Endothelial cell of umbilical vein (primary cell): ENCODE measurements around the gene EMC9. TPM values are rescaled to one million over a fixed set of nuclear protein-coding genes. Genes with fewer than 3 reads are reported as not detected.

Experiments used
- BruUV-seq: library from RNA; stranded (reverse); fragments of 400-500 nt; replicated peaks from 2 replicates; lab custom pipeline; 2021; lab: Mats Ljungman, UMichigan
- CTCF ChIA-PET: fragments of 300-600, 350-600 bp; sonication (Branson Sonifier 250); formaldehyde crosslinking; loops from one replicate; lab custom pipeline; 2021; ENCODE audit warnings: antibody characterized with exemption, inconsistent platforms; lab: Charles Lee
- POLR2A ChIA-PET: fragments of 300-600, 350-600 bp; sonication (Branson Sonifier 250); formaldehyde crosslinking; loops from one replicate; lab custom pipeline; 2021; ENCODE audit warnings: antibody characterized with exemption, inconsistent platforms; lab: Charles Lee
- DNase-seq: peaks from one replicate; pipeline ENCODE4 v3.0.0-alpha.2; 2011; ENCODE audit warnings: low read depth, low spot score
- FAIRE-seq: peaks from 2 replicates; lab custom pipeline; 2011; peaks lifted over from hg19 to GRCh38; lab: Jason Lieb, UNC
- H2AFZ ChIP-seq: 2 replicates; pipeline ENCODE4 v1.6.0; 2012; ENCODE audit warnings: low read depth, low read length, control low read depth, inconsistent platforms
- H3K27ac ChIP-seq: 2 replicates; pipeline ENCODE4 v1.5.1; 2011; ENCODE audit warnings: low read depth, mild to moderate bottlenecking, control low read depth, low read length, moderate library complexity; ENCODE audit not compliant: insufficient read depth
- H3K27me3 ChIP-seq, 2 experiments: 2 replicates each; pipeline versions ENCODE4 v1.6.0 to v1.6.1; 2011; ENCODE audit warnings: low read length in 2 of 2, mixed read lengths in 1 of 2; ENCODE audit not compliant: control insufficient read depth in 2 of 2, insufficient read depth in 2 of 2
- H3K36me3 ChIP-seq, 2 experiments: 2 replicates in 1 of 2; 3 replicates in 1 of 2; pipeline ENCODE4 v1.5.1; 2011; ENCODE audit warnings: low read length in 2 of 2, mild to moderate bottlenecking in 1 of 2, moderate library complexity in 1 of 2; ENCODE audit not compliant: control insufficient read depth in 2 of 2, insufficient read depth in 2 of 2; ENCODE audit errors: extremely low read depth in 1 of 2
- H3K4me1 ChIP-seq: 3 replicates; pipeline ENCODE4 v1.5.1; 2011; ENCODE audit warnings: mild to moderate bottlenecking, low read length; ENCODE audit not compliant: control insufficient read depth, insufficient read depth; ENCODE audit errors: extremely low read depth
- H3K4me2 ChIP-seq: 2 replicates; pipeline ENCODE4 v1.6.1; 2011; ENCODE audit warnings: low read length, control low read depth, mixed read lengths; ENCODE audit not compliant: insufficient read depth
- H3K4me3 ChIP-seq, 3 experiments: fragments of 200-600 bp in 1 of 3; sonication (generic), shearing (Covaris generic) in 1 of 3; replicated peaks in 1 of 3; 2 replicates each; pipeline ENCODE4 v1.5.1; 2011 to 2016; ENCODE audit warnings: control low read depth in 3 of 3, low read length in 3 of 3, mild to moderate bottlenecking in 2 of 3, inconsistent platforms in 1 of 3, low read depth in 1 of 3, moderate library complexity in 1 of 3; ENCODE audit not compliant: insufficient read depth in 1 of 3
- H3K79me2 ChIP-seq: 2 replicates; pipeline ENCODE4 v1.6.0; 2012; ENCODE audit warnings: low read length, inconsistent platforms; ENCODE audit not compliant: control insufficient read depth, insufficient read depth
- H3K9ac ChIP-seq: replicated peaks from 2 replicates; pipeline ENCODE3; 2011; ENCODE audit warnings: low read length, control low read depth; ENCODE audit not compliant: insufficient read depth; ENCODE audit errors: extremely low read depth
- H3K9me1 ChIP-seq: replicated peaks from 3 replicates; pipeline ENCODE4 v1.6.0; 2011; ENCODE audit warnings: mild to moderate bottlenecking, low read length; ENCODE audit not compliant: control insufficient read depth, insufficient read depth; ENCODE audit errors: extremely low read depth
- H3K9me3 ChIP-seq: replicated peaks from 2 replicates; pipeline ENCODE4 v1.5.1; 2012; ENCODE audit warnings: low read length, inconsistent platforms; ENCODE audit not compliant: control insufficient read depth, insufficient read depth
- H4K20me1 ChIP-seq: replicated peaks from 2 replicates; pipeline ENCODE3; 2011; ENCODE audit warnings: mild to moderate bottlenecking, low read length; ENCODE audit not compliant: control insufficient read depth, insufficient read depth; ENCODE audit errors: extremely low read depth
- EZH2 ChIP-seq: IDR thresholded peaks from 2 replicates; pipeline ENCODE4 v1.6.1; 2012; ENCODE audit warnings: borderline replicate concordance, low read depth, mild to moderate bottlenecking, moderate library complexity, low read length, inconsistent platforms; ENCODE audit not compliant: severe bottlenecking
- FOS ChIP-seq: IDR thresholded peaks from 2 replicates; pipeline ENCODE4 v1.6.1; 2011; ENCODE audit warnings: mild to moderate bottlenecking, low read length, moderate library complexity, borderline replicate concordance; ENCODE audit not compliant: insufficient read depth
- GATA2 ChIP-seq: IDR thresholded peaks from 2 replicates; pipeline ENCODE4 v1.7.0; 2011; ENCODE audit warnings: low read depth, mild to moderate bottlenecking, moderate library complexity, mixed read lengths, low read length; ENCODE audit not compliant: insufficient read length, insufficient read depth
- JUN ChIP-seq: IDR thresholded peaks from 2 replicates; pipeline ENCODE4 v1.6.1; 2011; ENCODE audit warnings: borderline replicate concordance, low read depth; ENCODE audit not compliant: insufficient read length, insufficient read depth
- MYC ChIP-seq: IDR thresholded peaks from one replicate; pipeline ENCODE4 v1.6.1; 2011; ENCODE audit warnings: mild to moderate bottlenecking, low read depth, low read length
- POLR2A ChIP-seq: IDR thresholded peaks from 2 replicates; pipeline ENCODE4 v1.6.1; 2012; ENCODE audit warnings: low read depth, mild to moderate bottlenecking, control low read depth, low read length
- POLR2AphosphoS5 ChIP-seq: IDR thresholded peaks from 2 replicates; pipeline ENCODE4 v1.6.1; 2012; ENCODE audit warnings: low read depth, mild to moderate bottlenecking, control low read depth, low read length, moderate library complexity; ENCODE audit not compliant: insufficient read depth
- dilution Hi-C: fragments of 300-500 bp; cut with MboI; formaldehyde crosslinking; loops from one replicate; pipeline ENCODE4 v1.15.0; 2019; ENCODE audit warnings: low sequenced_read_pairs; ENCODE audit not compliant: extremely low pct_ligation_motif_present
- intact Hi-C: fragments of 100-400 bp; cut with micrococcal nuclease; formaldehyde crosslinking; loops from one replicate; pipeline ENCODE4 v1.10.0; 2022
- polyA plus RNA-seq, 4 experiments: library from polyadenylated mRNA; depleted of rRNA in 3 of 4; stranded (reverse) in 3 of 4; unstranded in 1 of 4; fragments of >200 nt; gene quantifications; 2 replicates each; pipeline versions ENCODE4 v1.2.1 to v1.2.3, GENCODE V29; 2011 to 2012; ENCODE audit warnings: missing spikeins in 1 of 4
- total RNA-seq: library from RNA; stranded (reverse); gene quantifications from 2 replicates; pipeline ENCODE4 v1.2.3, GENCODE V29; 2021
- TF ChIP-seq, protein P1 (sequence below): IDR thresholded peaks from 2 replicates; pipeline ENCODE4 v1.6.1; 2011; ENCODE audit not compliant: insufficient read depth, insufficient read length
- TF ChIP-seq, protein P2 (sequence below), 2 donors: IDR thresholded peaks; 1 replicate in 1 of 2; 2 replicates in 1 of 2; pipeline ENCODE4 v1.5.1; 2011; ENCODE audit warnings: low read length in 2 of 2, mild to moderate bottlenecking in 2 of 2, moderate library complexity in 2 of 2, control low read depth in 1 of 2, inconsistent platforms in 1 of 2, low read depth in 1 of 2; ENCODE audit not compliant: insufficient read depth in 1 of 2; ENCODE audit errors: extremely low read depth in 1 of 2

Gene EMC9
- total and polyA plus RNA-seq, 2 donors (not counting 3 experiments of a cell fraction or from before 2014, with no cell fraction given): 21.8 to 31.8 TPM

GRCh38 chr14:24177041-24177825, 35.8 kb upstream of the EMC9 start:
- TF ChIP-seq EZH2 (no peak), POLR2A (no peak), JUN (no peak), GATA2 (no peak), FOS (no peak), POLR2AphosphoS5 (no peak), MYC (no peak)
- TF ChIP-seq, protein P1, sequence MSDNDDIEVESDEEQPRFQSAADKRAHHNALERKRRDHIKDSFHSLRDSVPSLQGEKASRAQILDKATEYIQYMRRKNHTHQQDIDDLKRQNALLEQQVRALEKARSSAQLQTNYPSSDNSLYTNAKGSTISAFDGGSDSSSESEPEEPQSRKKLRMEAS: no peak
- TF ChIP-seq, protein P2, sequence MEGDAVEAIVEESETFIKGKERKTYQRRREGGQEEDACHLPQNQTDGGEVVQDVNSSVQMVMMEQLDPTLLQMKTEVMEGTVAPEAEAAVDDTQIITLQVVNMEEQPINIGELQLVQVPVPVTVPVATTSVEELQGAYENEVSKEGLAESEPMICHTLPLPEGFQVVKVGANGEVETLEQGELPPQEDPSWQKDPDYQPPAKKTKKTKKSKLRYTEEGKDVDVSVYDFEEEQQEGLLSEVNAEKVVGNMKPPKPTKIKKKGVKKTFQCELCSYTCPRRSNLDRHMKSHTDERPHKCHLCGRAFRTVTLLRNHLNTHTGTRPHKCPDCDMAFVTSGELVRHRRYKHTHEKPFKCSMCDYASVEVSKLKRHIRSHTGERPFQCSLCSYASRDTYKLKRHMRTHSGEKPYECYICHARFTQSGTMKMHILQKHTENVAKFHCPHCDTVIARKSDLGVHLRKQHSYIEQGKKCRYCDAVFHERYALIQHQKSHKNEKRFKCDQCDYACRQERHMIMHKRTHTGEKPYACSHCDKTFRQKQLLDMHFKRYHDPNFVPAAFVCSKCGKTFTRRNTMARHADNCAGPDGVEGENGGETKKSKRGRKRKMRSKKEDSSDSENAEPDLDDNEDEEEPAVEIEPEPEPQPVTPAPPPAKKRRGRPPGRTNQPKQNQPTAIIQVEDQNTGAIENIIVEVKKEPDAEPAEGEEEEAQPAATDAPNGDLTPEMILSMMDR (IDR thresholded peaks at IDR 0.05; ENCODE audit: extremely low read depth in 1 of 2, insufficient read depth in 1 of 2, low read depth in 1 of 2, low read length in 2 of 2): no peak
- peaks cover 0 to 20% of the 10 kb centered on the region in 2 experiments for H3K36me3 ChIP-seq
- no peak overlapping the region for H3K4me3 ChIP-seq
- no TSS peak for BruUV-seq
- no peak for DNase-seq
- peaks cover under 1% of the 10 kb centered on the region for H3K4me1 ChIP-seq
- no peaks in the 10 kb centered on the region for H3K9me3 ChIP-seq
- intact Hi-C loops: no loop called here
- no peaks in the 10 kb centered on the region for H3K27me3 ChIP-seq
- H3K27ac ChIP-seq: no peak overlapping the region
- FAIRE-seq: no peak
- no peak overlapping the region for H2AFZ ChIP-seq
- H3K9ac ChIP-seq: no peak overlapping the region
- ChIA-PET POLR2A (no interaction called here), CTCF (interaction anchor here (1.1 to 1.2 kb wide), 2 partner anchors 9 to 10 kb away, joined by 3 to 4 read pairs; no protein-coding TSS in a partner anchor)
- no peaks in the 10 kb centered on the region for H4K20me1 ChIP-seq
- H3K9me1 ChIP-seq: no peaks in the 10 kb centered on the region
- dilution Hi-C loops: no loop called here
- no peak overlapping the region for H3K4me2 ChIP-seq
- no peaks in the 10 kb centered on the region for H3K79me2 ChIP-seq
